Psoas muscle (tissue), 8 donors: ENCODE data around the gene TESMIN. TPM values are rescaled to one million over a fixed set of nuclear protein-coding genes. Genes with fewer than 3 reads are reported as not detected.
A peak's percentile ranks its signal among the peaks of the same experiment; 100 is the strongest.

ENCODE experiments used
- ATAC-seq, 4 donors: fragments of 200-7000 bp; cut with Tn5 transposase; one replicate each; pipeline ENCODE4 v1.9.1; 2020; ENCODE audit warnings: moderate library complexity in 3 of 4, mild to moderate bottlenecking in 2 of 4
- DNase-seq, 2 donors: peaks; one replicate each; pipeline ENCODE4 v3.0.0-alpha.2; 2020
- H3K27ac ChIP-seq: fragments of 200-600 bp; one replicate; pipeline ENCODE4 v1.8.0; 2022
- H3K27me3 ChIP-seq, 3 donors: fragments of 200-600 bp in 1 of 3; one replicate each; pipeline versions ENCODE4 v1.6.1 to v1.8.0; 2013 to 2022; ENCODE audit warnings: low read length in 2 of 3, mild to moderate bottlenecking in 2 of 3, moderate library complexity in 1 of 3; ENCODE audit not compliant: insufficient read depth in 3 of 3
- H3K36me3 ChIP-seq, 2 donors: fragments of 200-600 bp in 1 of 2; one replicate each; pipeline versions ENCODE4 v1.6.1 to v1.8.0; 2013 to 2022; ENCODE audit warnings: low read depth in 1 of 2, mild to moderate bottlenecking in 1 of 2, moderate library complexity in 1 of 2; ENCODE audit not compliant: insufficient read depth in 1 of 2
- H3K4me1 ChIP-seq: fragments of 200-600 bp; one replicate; pipeline ENCODE4 v1.8.0; 2022
- H3K4me3 ChIP-seq: fragments of 200-600 bp; one replicate; pipeline ENCODE4 v1.8.0; 2022; ENCODE audit warnings: mild to moderate bottlenecking
- H3K9me3 ChIP-seq: fragments of 200-600 bp; one replicate; pipeline ENCODE4 v1.8.0; 2022
- WGBS, 3 donors: extraction: QIAGEN DNeasy Blood & Tissue Kit; methylation state at CpG; one replicate each; pipeline versions ENCODE4 v1.1.6 to v1.1.7; 2013; 5-methylcytosine and 5-hydroxymethylcytosine counted together
- intact Hi-C, 2 donors: fragments of 100-400 bp; cut with DNase I; formaldehyde crosslinking; loops; one replicate each; pipeline versions ENCODE4 v1.11.0 to v1.14.2; 2022
- polyA plus RNA-seq, 3 donors: library from polyadenylated mRNA; stranded (reverse); fragments of 200-250 nt; gene quantifications; one replicate each; pipeline ENCODE4 v1.2.3, GENCODE V29; 2013
- total RNA-seq, 4 donors: library from RNA; stranded (reverse); fragmentation: NEBNext Ultra II Directional in 2 of 4; extraction: Animal tissue kit (Norgen Biotek cat#: 25700) in 2 of 4; gene quantifications; one replicate each; pipeline versions ENCODE4 v1.2.1 to v1.2.4, GENCODE V29; 2021 to 2023
- TF ChIP-seq, protein P1 (sequence below): fragments of 200-600 bp; IDR thresholded peaks from one replicate; pipeline ENCODE4 v1.8.0; 2022; ENCODE audit warnings: antibody characterized with exemption
- donor health status: healthy with polysubstance abuse.
- donor health status: DM: no; HTN: no; CAD: no; lungs with moderate emphysema.
- donor health status: Bipolar disorder and iron deficiency.
- donor health status: healthy.
- donor health status: DM: yes; HTN: yes; CAD: no.
- donor health status: DM: no; HTN: no; CAD: no.
- donor health status: DM: no; HTN: no; CAD: no.
- donor health status: DM: yes; HTN: yes; CAD: no.

Gene TESMIN
- total and polyA plus RNA-seq, 7 donors, result 0.03 to 0.44 (median 0.25) TPM

GRCh38 chr11:68759991-68760390 lies 8.7 kb upstream of the TESMIN start:
- Histone ChIP-seq H3K4me1 (no peaks in the 10 kb centered on the region), H3K36me3 (peaks cover 4 to 87% of the 10 kb centered on the region in 2 donors), H3K9me3 (no peaks in the 10 kb centered on the region), H3K27ac (no peak overlapping the region), H3K27me3 (no peaks in the 10 kb centered on the region), H3K4me3 (no peak overlapping the region)
- WGBS, 3 donors, result 88 to 95% (median 93%) methylated on average over 15 of the region's 15 CpGs
- TF ChIP-seq, protein P1, sequence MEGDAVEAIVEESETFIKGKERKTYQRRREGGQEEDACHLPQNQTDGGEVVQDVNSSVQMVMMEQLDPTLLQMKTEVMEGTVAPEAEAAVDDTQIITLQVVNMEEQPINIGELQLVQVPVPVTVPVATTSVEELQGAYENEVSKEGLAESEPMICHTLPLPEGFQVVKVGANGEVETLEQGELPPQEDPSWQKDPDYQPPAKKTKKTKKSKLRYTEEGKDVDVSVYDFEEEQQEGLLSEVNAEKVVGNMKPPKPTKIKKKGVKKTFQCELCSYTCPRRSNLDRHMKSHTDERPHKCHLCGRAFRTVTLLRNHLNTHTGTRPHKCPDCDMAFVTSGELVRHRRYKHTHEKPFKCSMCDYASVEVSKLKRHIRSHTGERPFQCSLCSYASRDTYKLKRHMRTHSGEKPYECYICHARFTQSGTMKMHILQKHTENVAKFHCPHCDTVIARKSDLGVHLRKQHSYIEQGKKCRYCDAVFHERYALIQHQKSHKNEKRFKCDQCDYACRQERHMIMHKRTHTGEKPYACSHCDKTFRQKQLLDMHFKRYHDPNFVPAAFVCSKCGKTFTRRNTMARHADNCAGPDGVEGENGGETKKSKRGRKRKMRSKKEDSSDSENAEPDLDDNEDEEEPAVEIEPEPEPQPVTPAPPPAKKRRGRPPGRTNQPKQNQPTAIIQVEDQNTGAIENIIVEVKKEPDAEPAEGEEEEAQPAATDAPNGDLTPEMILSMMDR, result no peak
- intact Hi-C loops, result no loop called here
- DNase-seq (no peak), ATAC-seq (no peak)

GRCh38 chr11:68757711-68758110 lies 6.4 kb upstream of the TESMIN start:
- peaks cover 4 to 76% of the 10 kb centered on the region in 2 donors for H3K36me3 ChIP-seq
- intact Hi-C loops, result loop anchor here in 1 of 2 donors (1.0 kb wide), 1 partner anchor 27 kb away; no protein-coding TSS in a partner anchor

DNA sequence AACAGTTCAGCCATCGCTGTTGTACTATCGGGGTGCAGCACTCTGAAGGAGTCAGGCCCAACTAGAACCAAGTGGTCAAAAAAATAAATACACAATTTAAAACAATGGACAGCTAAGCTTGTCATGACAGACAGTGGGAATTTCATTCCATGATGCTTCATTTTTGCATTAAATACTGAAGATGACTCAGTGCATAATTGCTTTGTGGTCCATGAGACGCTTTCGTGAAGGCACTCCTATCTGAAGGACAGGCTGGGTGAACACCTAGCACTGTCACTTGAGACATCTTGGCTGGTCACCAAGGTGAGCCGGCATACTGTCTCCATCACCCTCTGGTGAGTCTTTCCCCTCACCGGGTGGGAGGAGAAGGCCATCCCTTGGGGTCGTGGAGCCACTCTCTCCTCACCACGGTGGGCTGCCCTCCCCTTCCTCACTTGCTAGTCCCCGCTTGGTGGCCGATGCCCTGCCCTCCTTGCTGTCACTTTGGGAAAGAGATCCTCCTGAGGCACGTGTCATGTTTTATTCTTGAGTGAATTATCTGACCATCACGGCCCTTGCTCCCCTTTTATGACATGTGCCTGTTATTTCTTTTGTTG lies 4.9 kb upstream of the TESMIN start:
- peaks cover 4 to 61% of the 10 kb centered on the region in 2 donors for H3K36me3 ChIP-seq
- peaks cover 0 to 13% (median 1%) of the 10 kb centered on the region in 3 donors for H3K27me3 ChIP-seq
- TF ChIP-seq, protein P1, result no peak
- no peaks in the 10 kb centered on the region for H3K4me1 ChIP-seq
- H3K27ac ChIP-seq, result no peak overlapping the region
- intact Hi-C loops, result no loop called here
- H3K4me3 ChIP-seq, result no peak overlapping the region
- ATAC-seq (peak in 1 of 4 donors; percentile 60), DNase-seq (no peak)
- WGBS, 3 donors, result 69 to 83% (median 81%) methylated on average over 11 to 12 of the region's 12 CpGs
- no peaks in the 10 kb centered on the region for H3K9me3 ChIP-seq

More at GRCh38 chr11:68757711-68758110, 6.4 kb upstream of the TESMIN start:
- DNase-seq (no peak), ATAC-seq (no peak)
- H3K9me3 ChIP-seq, result no peaks in the 10 kb centered on the region
- TF ChIP-seq, protein P1, result no peak
- H3K4me3 ChIP-seq, result no peak overlapping the region
- peaks cover 0 to 1% (median 0%) of the 10 kb centered on the region in 3 donors for H3K27me3 ChIP-seq
- no peaks in the 10 kb centered on the region for H3K4me1 ChIP-seq
- H3K27ac ChIP-seq, result no peak overlapping the region
- WGBS, 3 donors, result 72 to 78% (median 74%) methylated on average over 8 of the region's 8 CpGs

GRCh38 chr11:68753300-68753699 lies 2.0 kb upstream of the TESMIN start:
- TF ChIP-seq, protein P1, result no peak
- DNase-seq (no peak), ATAC-seq (peak in 2 of 4 donors; percentile 25 to 48)
- Histone ChIP-seq H3K4me3 (no peak overlapping the region), H3K27ac (no peak overlapping the region), H3K9me3 (no peaks in the 10 kb centered on the region), H3K4me1 (no peaks in the 10 kb centered on the region), H3K36me3 (peaks cover 3 to 32% of the 10 kb centered on the region in 2 donors), H3K27me3 (peaks cover 0 to 26% (median 4%) of the 10 kb centered on the region in 3 donors)
- intact Hi-C loops, result no loop called here
- 67 to 78% (median 67%) methylated on average over 9 of the region's 9 CpGs for WGBS, 3 donors

DNA sequence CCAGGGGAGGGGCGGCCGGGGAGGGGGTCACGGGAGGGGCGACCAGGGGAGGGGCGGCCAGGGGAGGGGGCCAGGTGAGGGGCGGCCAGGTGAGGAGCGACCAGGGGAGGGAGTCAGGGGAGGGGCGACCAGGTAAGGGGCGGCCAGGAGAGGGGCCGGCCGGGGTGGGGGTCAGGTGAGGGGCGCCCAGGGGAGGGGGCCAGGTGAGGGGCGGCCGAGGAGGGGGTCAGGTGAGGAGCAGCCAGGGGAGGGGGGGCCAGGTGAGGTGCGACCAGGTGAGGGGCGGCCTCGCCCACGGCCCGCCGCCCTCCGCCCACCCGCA lies 355 bp downstream of the TESMIN start:
- peak overlapping the region; percentile 45 for H3K4me3 ChIP-seq
- peaks cover 0 to 9% of the 10 kb centered on the region in 2 donors for H3K36me3 ChIP-seq
- no peak for ATAC-seq
- H3K4me1 ChIP-seq, result no peaks in the 10 kb centered on the region
- peaks cover 0 to 29% (median 4%) of the 10 kb centered on the region in 3 donors for H3K27me3 ChIP-seq
- no peak for DNase-seq
- H3K9me3 ChIP-seq, result no peaks in the 10 kb centered on the region
- intact Hi-C loops, result no loop called here
- TF ChIP-seq, protein P1, result no peak
- 2 to 20% (median 20%) methylated on average over 1 to 18 of the region's 22 CpGs for WGBS, 3 donors
- H3K27ac ChIP-seq, result no peak overlapping the region
